PFSK-1 (cell line): Measurements from ENCODE around the gene RNF113B.

Experiments used
- FOXP2 ChIP-seq: optimal IDR thresholded peaks from 2 replicates; pipeline ENCODE3; 2011; ENCODE audit warnings: borderline replicate concordance, control low read depth, inconsistent platforms; ENCODE audit not compliant: insufficient read depth; ENCODE audit errors: extremely low read length, extremely low read depth
- POLR2AphosphoS5 ChIP-seq: IDR thresholded peaks from 2 replicates; pipeline ENCODE4 v1.6.1; 2012; ENCODE audit warnings: low read depth, mild to moderate bottlenecking, control low read depth, low read length, moderate library complexity
- REST ChIP-seq, 2 experiments: IDR thresholded peaks; 2 replicates each; pipeline versions ENCODE4 v1.6.1 to v1.8.0; 2011 to 2012; ENCODE audit warnings: low read depth in 2 of 2, low read length in 2 of 2, control low read depth in 1 of 2, inconsistent platforms in 1 of 2, mild to moderate bottlenecking in 1 of 2, moderate library complexity in 1 of 2; ENCODE audit not compliant: insufficient read depth in 1 of 2
- SIN3A ChIP-seq: IDR thresholded peaks from 2 replicates; pipeline ENCODE4 v1.6.1; 2012; ENCODE audit warnings: mild to moderate bottlenecking, low read length, moderate library complexity, borderline replicate concordance; ENCODE audit not compliant: insufficient read depth
- TAF1 ChIP-seq: IDR thresholded peaks from 2 replicates; pipeline ENCODE4 v1.6.1; 2012; ENCODE audit warnings: low read length, control low read depth, borderline replicate concordance; ENCODE audit not compliant: insufficient read depth

Gene RNF113B

GRCh38 chr13:98155475-98156109, 21.5 kb downstream of the RNF113B start:
- no peak for TF ChIP-seq TAF1
- TF ChIP-seq SIN3A = no peak
- no peak for TF ChIP-seq POLR2AphosphoS5
- no peak for TF ChIP-seq FOXP2
- no peak for TF ChIP-seq REST (IDR thresholded peaks at IDR 0.05; ENCODE audit: insufficient read depth in 1 of 2, low read depth in 2 of 2, low read length in 2 of 2)

- TF ChIP-seq SIN3A (no peak), TAF1 (no peak), POLR2AphosphoS5 (no peak), FOXP2 (no peak), REST (IDR thresholded peaks at IDR 0.05; ENCODE audit: insufficient read depth in 1 of 2, low read depth in 2 of 2, low read length in 2 of 2) (no peak)
Observed at GRCh38 chr13:98150832-98151479, 26.1 kb downstream of the RNF113B start.

- no peak for TF ChIP-seq FOXP2
- TF ChIP-seq POLR2AphosphoS5 = no peak
- no peak for TF ChIP-seq REST (IDR thresholded peaks at IDR 0.05; ENCODE audit: insufficient read depth in 1 of 2, low read depth in 2 of 2, low read length in 2 of 2)
- no peak for TF ChIP-seq SIN3A
- no peak for TF ChIP-seq TAF1
Observed at GRCh38 chr13:98147521-98147920, 29.5 kb downstream of the RNF113B start.

GRCh38 chr13:98144801-98145350, 32.2 kb downstream of the RNF113B start:
- no peak for TF ChIP-seq REST (IDR thresholded peaks at IDR 0.05; ENCODE audit: insufficient read depth in 1 of 2, low read depth in 2 of 2, low read length in 2 of 2)
- TF ChIP-seq POLR2AphosphoS5 = peak; percentile 33; the same call in 1 of the 2 replicates
- peak; percentile 35; the same call in 1 of the 2 replicates for TF ChIP-seq SIN3A
- no peak for TF ChIP-seq TAF1
- TF ChIP-seq FOXP2 = no peak
